Keratinocyte (primary cell): Measurements from ENCODE around the gene KCNH2. TPM values are rescaled to one million over a fixed set of nuclear protein-coding genes. Genes with fewer than 3 reads are reported as not detected.

Source experiments
- DNase-seq: peaks from one replicate; pipeline ENCODE4 v3.0.0-alpha.2; 2011; ENCODE audit warnings: low read depth, missing footprints, low spot score
- FAIRE-seq: peaks from 2 replicates; lab custom pipeline; 2011; peaks lifted over from hg19 to GRCh38; lab: Jason Lieb, UNC
- H2AFZ ChIP-seq: 2 replicates; pipeline ENCODE4 v1.6.0; 2012; ENCODE audit warnings: low read length, control low read depth, inconsistent platforms; ENCODE audit not compliant: control insufficient read depth
- H3K27ac ChIP-seq: 2 replicates; pipeline ENCODE4 v1.5.1; 2011; ENCODE audit warnings: low read length; ENCODE audit not compliant: control insufficient read depth, insufficient read depth
- H3K27me3 ChIP-seq: 3 replicates; pipeline ENCODE4 v1.6.0; 2011; ENCODE audit warnings: low read length; ENCODE audit not compliant: control insufficient read depth, insufficient read depth; ENCODE audit errors: extremely low read depth
- H3K36me3 ChIP-seq, 2 experiments: 2 replicates in 1 of 2; 3 replicates in 1 of 2; pipeline ENCODE4 v1.5.1; 2011; ENCODE audit warnings: low read length in 2 of 2, mild to moderate bottlenecking in 1 of 2; ENCODE audit not compliant: control insufficient read depth in 2 of 2, insufficient read depth in 2 of 2; ENCODE audit errors: extremely low read depth in 1 of 2
- H3K4me1 ChIP-seq: 3 replicates; pipeline ENCODE4 v1.5.1; 2011; ENCODE audit warnings: low read length; ENCODE audit not compliant: control insufficient read depth, insufficient read depth; ENCODE audit errors: extremely low read depth
- H3K4me2 ChIP-seq: 3 replicates; pipeline ENCODE4 v1.6.0; 2011; ENCODE audit warnings: low read depth, low read length; ENCODE audit not compliant: control insufficient read depth, insufficient read depth; ENCODE audit errors: extremely low read depth
- H3K4me3 ChIP-seq, 3 experiments: fragments of 200-600 bp in 1 of 3; sonication (generic) in 1 of 3; 2 replicates in 2 of 3; 3 replicates in 1 of 3; pipeline ENCODE4 v1.5.1; 2011 to 2016; ENCODE audit warnings: low read length in 3 of 3, mild to moderate bottlenecking in 3 of 3, control low read depth in 2 of 3, inconsistent platforms in 1 of 3, low read depth in 1 of 3, mixed read lengths in 1 of 3, mixed run types in 1 of 3, moderate library complexity in 1 of 3; ENCODE audit not compliant: control insufficient read depth in 2 of 3, insufficient read depth in 2 of 3; ENCODE audit errors: extremely low read depth in 1 of 3
- H3K79me2 ChIP-seq: 2 replicates; pipeline ENCODE4 v1.6.0; 2012; ENCODE audit warnings: low read length; ENCODE audit not compliant: control insufficient read depth, insufficient read depth
- H3K9ac ChIP-seq: 3 replicates; pipeline ENCODE4 v1.6.0; 2011; ENCODE audit warnings: low read length; ENCODE audit not compliant: control insufficient read depth, insufficient read depth; ENCODE audit errors: extremely low read depth
- H3K9me1 ChIP-seq: 3 replicates; pipeline ENCODE4 v1.6.0; 2011; ENCODE audit warnings: low read length; ENCODE audit not compliant: control insufficient read depth, insufficient read depth; ENCODE audit errors: extremely low read depth
- H3K9me3 ChIP-seq: 2 replicates; pipeline ENCODE4 v1.5.1; 2012; ENCODE audit warnings: low read depth, low read length; ENCODE audit not compliant: control insufficient read depth
- H4K20me1 ChIP-seq: 3 replicates; pipeline ENCODE4 v1.6.0; 2011; ENCODE audit warnings: low read length; ENCODE audit not compliant: control insufficient read depth, insufficient read depth; ENCODE audit errors: extremely low read depth
- EZH2 ChIP-seq: IDR thresholded peaks from one replicate; pipeline ENCODE4 v1.6.1; 2012; ENCODE audit warnings: inconsistent platforms, mild to moderate bottlenecking, low read length, moderate library complexity
- dilution Hi-C: fragments of 300-500 bp; cut with MboI; formaldehyde crosslinking; loops from one replicate; pipeline ENCODE4 v1.7.0; 2020; ENCODE audit warnings: low sequenced_read_pairs; ENCODE audit not compliant: extremely low pct_ligation_motif_present
- polyA plus RNA-seq, 5 experiments: library from polyadenylated mRNA; depleted of rRNA in 3 of 5; stranded (reverse) in 3 of 5; stranded (forward) in 1 of 5; unstranded in 1 of 5; fragments of >200 nt; gene quantifications; 1 replicate in 1 of 5; 2 replicates in 3 of 5; 3 replicates in 1 of 5; pipeline versions ENCODE4 v1.2.1 to v1.2.3, GENCODE V29; 2011 to 2012; ENCODE audit warnings: missing spikeins in 2 of 5, low read depth in 1 of 5, low replicate concordance in 1 of 5
- TF ChIP-seq, protein P1 (sequence below), 3 experiments: IDR thresholded peaks in 1 of 3; conservative IDR thresholded peaks in 1 of 3; optimal IDR thresholded peaks in 1 of 3; 2 replicates in 2 of 3; 3 replicates in 1 of 3; pipeline versions ENCODE3 to v1.5.1; 2011; ENCODE audit warnings: low read length in 3 of 3, mild to moderate bottlenecking in 3 of 3, moderate library complexity in 2 of 3, control low read depth in 1 of 3, inconsistent platforms in 1 of 3; ENCODE audit not compliant: insufficient read depth in 2 of 3; ENCODE audit errors: extremely low read depth in 1 of 3

The KCNH2 gene
- polyA plus RNA-seq, 1 donor (not counting 4 experiments of a cell fraction or from before 2014, with no cell fraction given), result 0.03 TPM

DNA sequence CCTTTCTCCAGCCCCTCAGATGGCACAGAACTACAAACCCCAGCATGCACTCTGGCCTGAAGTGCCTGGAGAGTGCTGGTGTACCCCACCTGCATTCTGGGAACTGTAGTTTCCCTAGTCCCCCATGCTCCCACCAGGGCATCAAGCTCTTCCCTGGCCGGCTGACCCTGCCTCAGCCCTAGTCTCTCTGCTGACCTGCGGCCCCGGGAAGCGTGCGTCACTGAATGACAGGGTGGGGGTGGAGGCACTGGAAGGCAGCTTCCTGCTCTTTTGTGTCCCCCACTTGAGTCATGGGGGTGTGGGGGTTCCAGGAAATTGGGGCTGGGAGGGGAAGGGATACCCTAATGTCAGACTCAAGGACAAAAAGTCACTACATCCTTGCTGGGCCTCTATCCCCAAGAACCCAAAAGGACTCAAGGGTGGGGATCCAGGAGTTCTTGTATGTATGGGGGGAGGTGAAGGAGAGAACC lies 14.7 kb upstream of the KCNH2 start:
- no peaks in the 10 kb centered on the region for H4K20me1 ChIP-seq
- no peaks in the 10 kb centered on the region for H3K36me3 ChIP-seq
- no peak overlapping the region for H3K4me2 ChIP-seq
- FAIRE-seq, result no peak
- no peaks in the 10 kb centered on the region for H3K79me2 ChIP-seq
- H3K27me3 ChIP-seq, result no peaks in the 10 kb centered on the region
- DNase-seq, result no peak
- H3K9ac ChIP-seq, result no peak overlapping the region
- no peak overlapping the region for H3K4me3 ChIP-seq
- no peak overlapping the region for H3K27ac ChIP-seq
- H3K9me1 ChIP-seq, result no peaks in the 10 kb centered on the region
- dilution Hi-C loops, result no loop called here
- H3K9me3 ChIP-seq, result peaks cover 12% of the 10 kb centered on the region
- TF ChIP-seq EZH2, result no peak
- TF ChIP-seq, protein P1, sequence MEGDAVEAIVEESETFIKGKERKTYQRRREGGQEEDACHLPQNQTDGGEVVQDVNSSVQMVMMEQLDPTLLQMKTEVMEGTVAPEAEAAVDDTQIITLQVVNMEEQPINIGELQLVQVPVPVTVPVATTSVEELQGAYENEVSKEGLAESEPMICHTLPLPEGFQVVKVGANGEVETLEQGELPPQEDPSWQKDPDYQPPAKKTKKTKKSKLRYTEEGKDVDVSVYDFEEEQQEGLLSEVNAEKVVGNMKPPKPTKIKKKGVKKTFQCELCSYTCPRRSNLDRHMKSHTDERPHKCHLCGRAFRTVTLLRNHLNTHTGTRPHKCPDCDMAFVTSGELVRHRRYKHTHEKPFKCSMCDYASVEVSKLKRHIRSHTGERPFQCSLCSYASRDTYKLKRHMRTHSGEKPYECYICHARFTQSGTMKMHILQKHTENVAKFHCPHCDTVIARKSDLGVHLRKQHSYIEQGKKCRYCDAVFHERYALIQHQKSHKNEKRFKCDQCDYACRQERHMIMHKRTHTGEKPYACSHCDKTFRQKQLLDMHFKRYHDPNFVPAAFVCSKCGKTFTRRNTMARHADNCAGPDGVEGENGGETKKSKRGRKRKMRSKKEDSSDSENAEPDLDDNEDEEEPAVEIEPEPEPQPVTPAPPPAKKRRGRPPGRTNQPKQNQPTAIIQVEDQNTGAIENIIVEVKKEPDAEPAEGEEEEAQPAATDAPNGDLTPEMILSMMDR (optimal IDR thresholded peaks at IDR 0.05 in 1 of 3, IDR thresholded peaks at IDR 0.05 in 1 of 3, conservative IDR thresholded peaks at IDR 0.05 in 1 of 3; ENCODE audit: extremely low read depth in 1 of 3, insufficient read depth in 2 of 3, low read length in 3 of 3), result no peak
- H3K4me1 ChIP-seq, result no peaks in the 10 kb centered on the region
- H2AFZ ChIP-seq, result no peak overlapping the region

DNA sequence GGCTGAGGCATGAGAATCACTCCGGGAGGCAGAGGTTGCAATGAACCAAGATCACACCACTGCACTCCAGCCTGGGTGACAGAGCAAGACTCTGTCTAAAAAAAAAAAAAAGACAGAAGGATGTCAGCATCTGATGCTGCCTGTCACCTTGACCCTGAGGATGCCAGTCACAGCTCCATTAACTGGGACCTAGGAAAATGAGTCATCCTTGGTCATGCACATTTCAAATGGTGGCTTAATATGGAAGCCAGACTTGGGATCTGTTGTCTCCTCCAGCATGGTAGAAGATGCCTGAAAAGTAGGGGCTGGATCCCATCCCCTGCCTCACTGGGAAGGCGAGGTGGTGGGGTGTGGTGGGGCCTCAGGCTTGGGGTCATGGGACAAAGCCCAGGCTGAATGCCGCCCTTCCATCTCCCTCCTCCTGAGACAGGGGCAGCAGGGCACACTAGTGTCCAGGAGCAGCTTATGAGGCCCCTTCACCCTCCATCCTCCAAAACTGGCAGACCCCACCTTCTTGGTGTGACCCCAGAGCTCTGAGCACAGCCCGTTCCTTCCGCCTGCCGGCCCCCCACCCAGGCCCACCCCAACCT lies 14.0 kb upstream of the KCNH2 start:
- dilution Hi-C loops, result no loop called here
- no peak overlapping the region for H2AFZ ChIP-seq
- H3K9ac ChIP-seq, result no peak overlapping the region
- H3K27ac ChIP-seq, result no peak overlapping the region
- no peaks in the 10 kb centered on the region for H3K79me2 ChIP-seq
- peaks cover 12% of the 10 kb centered on the region for H3K9me3 ChIP-seq
- no peak overlapping the region for H3K4me3 ChIP-seq
- H3K4me1 ChIP-seq, result no peaks in the 10 kb centered on the region
- no peaks in the 10 kb centered on the region for H3K36me3 ChIP-seq
- no peak for TF ChIP-seq EZH2
- TF ChIP-seq, protein P1 (optimal IDR thresholded peaks at IDR 0.05 in 1 of 3, IDR thresholded peaks at IDR 0.05 in 1 of 3, conservative IDR thresholded peaks at IDR 0.05 in 1 of 3; ENCODE audit: extremely low read depth in 1 of 3, insufficient read depth in 2 of 3, low read length in 3 of 3), result no peak
- no peaks in the 10 kb centered on the region for H3K9me1 ChIP-seq
- no peaks in the 10 kb centered on the region for H4K20me1 ChIP-seq
- H3K27me3 ChIP-seq, result no peaks in the 10 kb centered on the region
- no peak overlapping the region for H3K4me2 ChIP-seq
- no peak for DNase-seq
- no peak for FAIRE-seq
